EL (cell line): ENCODE measurements around the gene IL12RB1.

Experiments
- DNase-seq: peaks from one replicate; pipeline ENCODE4 v3.0.0-alpha.2; 2016

Gene IL12RB1

DNA sequence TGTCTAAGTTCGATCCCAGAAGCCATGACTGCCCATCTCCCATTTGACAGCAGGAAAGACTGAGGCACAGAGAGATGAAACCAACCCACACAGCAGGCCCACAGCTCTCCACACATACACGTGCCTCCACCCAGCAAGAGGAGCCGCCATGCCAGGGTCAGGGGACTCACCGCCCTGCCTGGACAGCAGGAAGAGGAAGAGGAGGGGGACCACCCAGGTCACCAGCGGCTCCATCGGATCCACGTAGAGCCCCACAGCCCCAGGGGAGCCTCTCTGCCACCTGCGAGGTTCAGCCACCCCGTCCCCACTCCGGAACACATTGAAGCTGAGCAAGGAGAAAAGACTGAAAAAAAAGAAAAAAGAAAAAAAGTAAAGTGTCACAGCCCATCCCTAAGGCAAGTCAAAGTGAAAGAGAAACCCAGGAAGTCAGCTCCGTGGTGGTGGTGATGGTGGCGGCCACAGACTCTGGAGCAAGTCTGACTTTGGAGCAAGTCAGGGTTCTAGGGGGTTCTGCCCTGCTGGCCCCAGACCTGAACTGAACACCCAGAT, at the start of gene IL12RB1:
Gene IL12RB1 (minus strand): TSS at position 345 of the 549 bp plus-strand sequence. CDS start 111 bp downstream, at position 234.
- peak; percentile 30 for DNase-seq

- DNase-seq, result no peak
Observed at GRCh38 chr19:18135712-18136584, 49.2 kb upstream of the IL12RB1 start.

GRCh38 chr19:18131841-18132596, 45.3 kb upstream of the IL12RB1 start:
- no peak for DNase-seq

DNA sequence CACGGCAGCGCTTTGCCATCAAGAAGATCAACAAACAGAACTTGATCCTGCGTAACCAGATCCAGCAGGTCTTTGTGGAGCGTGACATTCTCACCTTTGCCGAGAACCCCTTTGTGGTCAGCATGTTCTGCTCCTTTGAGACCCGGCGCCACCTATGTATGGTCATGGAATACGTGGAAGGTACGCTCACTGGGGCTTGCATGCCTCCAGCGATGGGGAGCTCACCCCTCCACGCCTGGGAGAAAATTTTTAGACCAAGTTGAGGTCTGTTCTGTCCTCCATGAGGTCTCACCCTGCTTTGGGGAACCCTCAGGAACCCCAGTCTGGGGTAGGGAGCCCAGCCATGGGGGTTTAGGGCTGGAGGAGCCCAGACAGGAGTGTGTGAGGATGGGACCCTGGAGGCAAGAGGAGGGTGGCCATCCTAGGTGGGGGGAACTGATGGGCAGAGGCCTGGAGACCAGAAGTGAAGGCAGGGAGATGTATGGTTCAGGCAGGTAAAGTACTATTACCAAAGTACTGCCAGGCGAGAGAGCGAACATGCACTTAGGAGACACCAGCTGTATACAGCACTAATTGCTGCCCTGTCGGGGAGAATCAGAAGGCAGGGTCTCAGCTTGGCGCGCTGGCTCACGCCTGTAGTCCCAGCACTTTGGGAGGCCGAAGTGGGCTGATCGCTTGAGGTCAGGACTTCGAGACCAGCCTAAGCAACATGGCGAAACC, 43.9 kb upstream of the IL12RB1 start:
- DNase-seq, result no peak

GRCh38 chr19:18128805-18129204, 42.1 kb upstream of the IL12RB1 start:
- DNase-seq, result no peak

DNA sequence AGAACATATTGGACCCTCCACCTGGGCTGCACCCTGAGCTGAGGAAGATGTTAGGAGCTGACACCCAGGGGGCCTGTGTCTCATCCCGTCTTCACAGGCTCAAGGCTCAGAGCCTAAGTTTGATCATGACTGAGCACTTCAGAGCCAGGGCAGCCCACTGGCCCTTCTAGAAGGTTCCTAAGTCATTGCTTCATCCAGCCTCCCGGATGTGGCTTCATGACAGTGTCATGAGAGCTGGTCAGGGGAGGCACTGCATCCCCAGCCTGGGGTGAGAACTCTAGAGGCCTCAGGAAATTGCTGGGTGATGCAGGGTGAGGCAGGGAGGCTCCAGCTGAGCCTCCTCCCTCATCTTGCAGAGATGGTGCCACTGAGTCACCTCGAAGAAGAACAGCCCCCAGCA, 41.3 kb upstream of the IL12RB1 start:
- DNase-seq, result peak; percentile 47

DNA sequence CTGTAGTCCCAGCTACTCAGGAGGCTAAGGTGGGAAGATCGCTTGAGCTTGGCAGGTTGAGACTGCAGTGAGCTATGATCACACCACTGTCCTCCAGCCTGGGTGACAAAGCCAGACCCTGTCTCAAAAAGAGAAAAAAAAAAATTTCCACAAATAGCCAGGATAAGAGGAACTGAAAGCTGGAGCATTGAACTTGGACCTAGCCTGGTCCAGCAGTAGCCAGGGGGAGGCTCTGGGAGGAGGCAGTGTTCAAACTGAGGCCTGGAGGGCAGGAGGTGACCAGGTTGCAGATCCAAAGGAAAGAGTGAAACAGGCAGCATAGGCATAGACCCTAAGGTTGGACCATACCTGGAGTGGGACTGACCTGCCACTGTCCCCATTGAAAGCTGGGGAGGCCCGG, 39.4 kb upstream of the IL12RB1 start:
- DNase-seq, result no peak

GRCh38 chr19:18123819-18124218, 37.1 kb upstream of the IL12RB1 start:
- no peak for DNase-seq

GRCh38 chr19:18122860-18123795, 36.4 kb upstream of the IL12RB1 start:
- DNase-seq, result no peak

GRCh38 chr19:18122424-18122823, 35.7 kb upstream of the IL12RB1 start:
- DNase-seq, result no peak

- DNase-seq, result no peak
Observed at GRCh38 chr19:18121166-18121565, 34.4 kb upstream of the IL12RB1 start.

- DNase-seq, result no peak
Observed at GRCh38 chr19:18120127-18120526, 33.4 kb upstream of the IL12RB1 start.

DNA sequence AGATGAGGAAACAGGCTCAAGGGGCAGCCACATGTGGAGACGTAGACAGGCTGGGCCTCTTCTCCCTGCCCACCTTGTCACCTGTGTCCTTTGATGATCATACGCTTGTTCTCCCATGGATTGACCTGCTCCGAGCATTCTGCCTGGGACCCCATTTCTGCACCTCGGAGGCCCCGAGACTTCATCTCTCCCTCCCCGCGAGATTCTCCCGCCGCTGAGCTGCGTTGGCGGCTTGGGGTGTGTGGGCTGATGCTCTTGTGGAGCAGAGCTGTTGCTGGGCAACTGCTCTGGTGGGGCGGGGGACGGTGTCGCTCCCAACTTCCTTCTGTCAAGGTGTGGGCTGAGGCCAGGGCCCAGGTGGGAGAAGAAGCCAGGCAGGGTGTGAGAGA, 33.0 kb upstream of the IL12RB1 start:
- DNase-seq, result no peak

DNA sequence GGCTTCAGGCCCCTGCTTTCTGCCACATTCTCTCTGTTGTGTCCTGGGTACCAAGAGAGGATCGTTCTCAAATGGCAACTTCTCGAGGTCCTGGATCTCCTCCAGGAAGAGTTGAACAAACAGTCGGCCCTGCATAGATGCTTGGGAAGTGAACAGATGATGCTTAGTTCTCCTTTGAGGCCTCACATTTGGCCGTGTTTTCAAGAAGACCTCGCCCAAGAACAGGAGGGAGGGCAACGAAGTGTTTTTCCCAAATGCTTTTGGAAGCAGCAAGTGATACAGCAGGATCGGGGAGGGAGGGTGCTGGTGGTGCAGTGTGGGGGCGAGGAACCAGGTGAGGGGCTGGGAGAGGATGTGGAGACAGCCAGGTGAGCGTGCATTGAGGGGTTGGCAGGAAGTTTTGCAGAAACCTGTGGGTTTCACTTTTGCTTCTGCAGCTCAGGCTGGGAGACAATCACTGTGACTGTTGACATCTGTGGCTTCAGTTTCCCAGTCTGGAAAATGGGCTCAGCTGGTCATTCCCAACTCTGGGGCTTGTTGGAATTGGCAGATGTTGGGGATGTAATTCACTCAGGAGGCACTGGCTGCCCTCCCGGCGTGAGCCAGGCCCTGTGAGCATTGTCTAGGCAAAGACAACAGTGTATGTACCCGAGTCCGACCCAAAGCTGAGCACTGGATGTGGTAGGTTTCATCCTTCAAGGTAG, 32.4 kb upstream of the IL12RB1 start:
- no peak for DNase-seq

- no peak for DNase-seq
Observed at GRCh38 chr19:18118420-18119012, 31.8 kb upstream of the IL12RB1 start.

DNA sequence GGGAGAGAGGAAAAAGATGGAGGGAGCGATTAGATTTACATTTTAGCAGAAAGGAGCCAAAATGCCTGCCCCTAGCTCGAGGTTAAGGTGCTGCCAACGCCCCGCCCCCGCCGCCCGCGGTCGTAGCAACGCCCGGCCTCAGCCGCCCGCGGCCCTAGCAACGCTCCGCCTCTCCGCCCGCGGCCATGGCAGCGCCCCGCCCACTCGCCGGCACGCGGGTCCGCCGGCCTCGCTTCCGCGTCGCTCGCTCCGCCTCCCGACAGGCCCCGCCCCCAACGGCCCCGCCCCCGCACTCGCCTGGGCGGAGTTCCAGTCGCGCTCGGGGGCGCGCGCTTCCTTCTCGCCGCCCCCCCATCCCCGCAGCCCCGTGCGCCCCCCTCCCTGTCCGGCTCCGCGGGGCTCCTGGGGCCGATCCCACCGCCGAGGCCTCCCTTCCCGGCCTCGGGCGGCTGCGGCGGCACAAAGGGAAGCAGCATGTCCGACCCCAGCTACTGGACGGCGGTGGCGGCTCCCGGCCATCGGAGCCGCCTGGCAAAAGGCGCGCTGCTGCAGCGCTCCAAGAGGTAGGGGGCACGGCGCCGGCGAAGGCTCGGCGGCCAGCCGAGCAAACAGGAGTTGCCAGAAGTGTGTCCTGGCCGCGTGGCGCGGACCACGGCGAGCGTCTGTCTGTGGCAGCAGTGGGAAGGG, 31.1 kb upstream of the IL12RB1 start:
- DNase-seq, result peak; percentile 82

GRCh38 chr19:18117364-18117691, 30.6 kb upstream of the IL12RB1 start:
- no peak for DNase-seq

DNA sequence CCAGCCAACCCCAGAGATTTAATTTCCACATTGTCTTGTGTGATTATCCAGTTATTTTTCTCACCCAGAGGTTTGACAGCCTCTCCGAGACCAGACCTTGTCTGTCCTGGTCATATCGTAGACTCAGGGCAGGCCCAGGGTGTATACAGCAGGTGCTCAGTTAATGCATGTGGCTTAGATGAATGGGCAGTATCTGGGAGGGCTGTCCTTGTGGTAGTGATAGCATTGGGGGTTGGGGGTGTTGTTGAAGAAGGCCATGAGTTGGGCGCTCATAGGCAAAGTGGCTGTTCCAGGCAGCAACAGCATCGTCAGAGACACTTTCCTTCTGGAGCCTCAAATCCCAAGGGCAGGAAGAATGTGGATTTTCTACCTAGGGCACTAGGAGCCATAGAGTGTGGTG, 27.7 kb upstream of the IL12RB1 start:
- no peak for DNase-seq

DNA sequence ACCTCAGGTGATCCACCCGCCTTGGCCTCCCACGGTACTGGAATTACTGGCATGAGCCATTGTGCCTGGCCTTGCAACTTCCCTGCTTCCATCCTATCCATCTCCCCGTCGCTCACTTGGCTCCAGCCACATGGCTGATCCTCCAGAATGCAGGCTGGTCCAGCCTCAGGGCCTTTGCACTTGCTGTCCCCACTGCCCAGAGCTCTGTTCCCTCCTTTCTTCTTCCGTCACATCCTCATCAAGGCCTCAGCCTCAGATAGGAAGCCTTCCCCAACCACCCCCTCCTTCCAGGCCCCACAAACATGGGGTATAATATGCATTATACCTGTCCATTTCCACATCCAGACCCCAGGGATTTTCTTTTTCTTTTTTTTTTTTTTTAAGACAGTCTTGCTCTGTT, 27.1 kb upstream of the IL12RB1 start:
- DNase-seq, result no peak

GRCh38 chr19:18112989-18113478, 26.3 kb upstream of the IL12RB1 start:
- DNase-seq, result peak; percentile 77
